GF-D8 (cell line): ENCODE measurements around the gene SMIM10.
"Not testable (repeated sequence)": the region's sequence is repeated elsewhere in the genome, so short reads cannot be mapped to it uniquely, and the experiment has no call there.

ENCODE experiments used
- DNase-seq: peaks from one replicate; lab custom pipeline; 2025; lab: John Stamatoyannopoulos, UW

SMIM10 gene

DNA sequence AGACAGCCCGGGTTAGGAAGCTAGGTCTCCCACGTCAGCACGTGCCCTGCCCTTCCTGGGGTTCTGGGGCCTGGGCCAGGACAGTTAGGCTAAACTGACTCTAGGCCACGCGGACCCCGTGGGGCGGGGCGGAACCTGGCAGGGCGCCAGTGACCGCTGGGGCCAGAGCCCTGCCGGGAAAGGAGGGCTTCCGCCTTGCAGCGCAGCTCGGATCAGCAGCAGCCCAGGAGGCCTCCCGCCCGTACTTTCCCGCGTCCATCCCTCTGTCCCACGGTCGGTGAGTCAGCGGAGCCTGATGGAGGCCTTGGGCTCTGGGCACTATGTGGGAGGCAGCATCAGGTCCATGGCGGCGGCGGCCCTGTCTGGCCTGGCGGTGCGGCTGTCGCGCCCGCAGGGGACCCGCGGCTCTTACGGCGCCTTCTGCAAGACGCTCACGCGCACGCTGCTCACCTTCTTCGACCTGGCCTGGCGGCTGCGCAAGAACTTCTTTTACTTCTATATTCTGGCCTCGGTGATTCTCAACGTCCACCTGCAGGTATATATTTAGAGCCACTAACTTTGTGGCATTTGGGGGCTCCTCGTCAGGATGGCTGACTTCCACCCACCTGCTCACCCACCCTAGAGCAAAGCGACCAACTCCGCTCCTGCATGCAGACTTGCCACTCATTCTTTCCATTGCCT lies at the start of gene SMIM10:
Gene SMIM10 (plus strand): TSS at position 191 of the 681 bp plus-strand sequence. CDS start 105 bp downstream, at position 296.
- peak; percentile 22 for DNase-seq

DNA sequence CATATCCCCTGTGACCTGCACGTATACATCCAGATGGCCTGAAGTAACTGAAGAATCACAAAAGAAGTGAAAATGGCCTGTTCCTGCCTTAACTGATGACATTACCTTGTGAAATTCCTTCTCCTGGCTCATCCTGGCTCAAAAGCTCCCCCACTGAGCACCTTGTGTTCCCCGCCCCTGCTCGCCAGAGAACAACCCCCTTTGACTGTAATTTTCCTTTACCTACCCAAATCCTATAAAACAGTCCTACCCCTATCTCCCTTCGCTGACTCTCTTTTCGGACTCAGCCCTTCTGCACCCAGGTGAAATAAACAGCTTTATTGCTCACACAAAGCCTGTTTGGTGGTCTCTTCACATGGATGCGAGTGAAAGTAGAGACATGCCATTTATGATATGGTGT lies 44.4 kb upstream of the SMIM10 start:
- DNase-seq, result not testable (repeated sequence)

DNA sequence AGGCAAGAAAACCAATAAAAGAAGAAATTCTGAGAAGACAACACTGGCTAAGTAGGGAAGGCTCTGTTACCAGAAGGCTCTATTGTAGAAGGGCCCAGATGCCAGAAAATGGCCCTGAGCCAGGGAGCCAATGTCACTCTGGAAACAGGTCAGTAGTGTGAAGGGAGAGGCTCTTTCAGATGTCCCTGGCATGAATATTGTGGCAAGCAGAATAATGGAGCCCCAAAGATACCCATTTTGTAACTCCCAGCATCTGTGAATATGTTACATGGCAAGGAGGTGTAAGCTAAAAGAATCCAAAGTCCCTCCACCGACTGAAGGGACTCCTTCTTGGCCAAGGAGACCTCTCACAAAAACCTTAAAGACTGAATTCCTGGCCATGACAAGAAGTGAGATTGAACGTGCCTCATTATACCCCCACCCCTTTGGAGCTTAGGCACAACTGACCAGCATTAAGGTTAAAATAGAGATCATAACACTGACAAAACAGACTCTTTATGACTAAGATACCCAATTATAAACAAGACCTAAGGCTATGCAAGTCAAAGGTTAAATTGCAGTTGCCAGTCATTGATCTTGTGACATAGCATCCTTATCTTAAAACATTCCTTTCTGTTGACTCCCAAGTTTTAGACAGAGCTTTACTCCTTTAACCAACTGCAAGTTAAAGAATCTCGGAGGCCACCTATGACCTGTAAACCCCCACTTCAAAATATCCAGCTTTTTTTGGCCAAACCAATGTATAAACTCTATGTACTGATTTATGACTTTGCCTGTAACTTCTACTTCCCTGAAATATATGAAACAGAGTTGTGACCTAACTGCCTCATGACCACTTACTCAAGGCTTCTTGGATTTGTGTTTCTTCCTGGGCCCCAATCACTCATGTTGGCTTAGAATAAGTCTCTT lies 42.2 kb upstream of the SMIM10 start:
- DNase-seq, result no peak

DNA sequence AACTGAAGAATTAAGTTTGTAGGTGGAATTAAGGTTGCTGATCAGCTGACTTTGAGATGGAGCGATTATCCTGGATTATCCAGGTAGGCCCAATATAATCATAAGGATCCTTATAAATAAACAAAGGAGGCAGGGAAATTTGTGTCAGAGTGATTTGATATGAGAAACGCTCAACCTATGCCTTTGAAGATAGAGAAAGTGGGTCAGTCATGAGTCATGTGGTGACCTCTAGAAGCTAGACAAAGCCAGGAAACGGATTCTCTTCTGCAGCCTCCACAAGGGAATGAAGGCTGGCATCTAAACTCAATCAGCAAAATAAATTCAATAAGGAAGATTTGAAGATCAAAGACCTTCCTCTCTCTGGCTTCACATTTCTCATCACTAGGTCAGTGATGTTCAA lies 41.5 kb upstream of the SMIM10 start:
- no peak for DNase-seq

- DNase-seq, result no peak
Measured at GRCh38 chrX:134957836-134958235, 33.0 kb upstream of the SMIM10 start.

- not testable (repeated sequence) for DNase-seq
Measured at GRCh38 chrX:134960366-134960765, 30.4 kb upstream of the SMIM10 start.

GRCh38 chrX:134963041-134963440 lies 27.8 kb upstream of the SMIM10 start:
- no peak for DNase-seq

GRCh38 chrX:134969726-134970125 lies 21.1 kb upstream of the SMIM10 start:
- no peak for DNase-seq

- DNase-seq, result no peak
Measured at GRCh38 chrX:134971926-134972325, 18.9 kb upstream of the SMIM10 start.

DNA sequence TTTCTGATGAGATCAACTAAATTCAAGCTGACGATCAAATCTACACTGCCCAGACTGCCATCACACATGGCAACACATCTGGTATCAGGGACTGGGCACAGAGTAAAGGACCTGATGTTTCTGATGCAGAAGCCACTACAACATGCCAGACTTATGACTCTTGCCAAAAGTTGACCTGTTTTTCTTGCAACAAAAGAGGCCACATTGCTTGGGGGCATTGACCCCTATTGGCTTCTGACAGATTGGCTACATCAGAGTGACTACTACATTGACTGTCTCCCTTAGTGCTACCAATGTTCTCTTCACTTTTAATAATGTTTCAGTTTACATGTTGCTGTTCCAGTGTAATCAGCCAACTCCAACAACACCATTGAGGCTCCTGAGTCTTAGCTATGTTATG lies 15.3 kb upstream of the SMIM10 start:
- DNase-seq, result no peak

GRCh38 chrX:134981910-134982309 lies 8.9 kb upstream of the SMIM10 start:
- DNase-seq, result no peak

- no peak for DNase-seq
Measured at GRCh38 chrX:134982748-134983147, 8.0 kb upstream of the SMIM10 start.

- no peak for DNase-seq
Measured at GRCh38 chrX:134985479-134985878, 5.3 kb upstream of the SMIM10 start.

GRCh38 chrX:134990475-134990800 lies 353 bp upstream of the SMIM10 start:
- DNase-seq, result no peak

DNA sequence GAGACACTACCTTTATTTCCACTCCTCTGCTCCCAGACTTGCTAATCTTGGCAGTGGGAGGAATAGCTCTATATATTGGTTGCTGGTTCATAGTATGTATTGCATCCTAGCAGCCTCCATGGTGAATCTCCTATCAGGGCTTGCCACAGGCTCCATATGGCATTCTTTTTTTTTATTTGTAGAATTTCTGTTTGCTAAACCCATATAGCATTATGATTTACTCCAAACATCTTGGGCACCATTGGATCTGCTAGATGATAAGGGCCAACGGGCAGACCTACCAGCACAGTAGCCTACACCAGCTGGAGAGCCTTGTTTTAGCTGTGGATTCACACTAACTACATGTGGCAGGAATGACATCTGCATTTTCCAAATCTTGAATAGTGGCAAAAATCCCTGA lies 6.9 kb downstream of the SMIM10 start:
- DNase-seq, result no peak

- no peak for DNase-seq
Measured at GRCh38 chrX:134998246-134998645, 7.5 kb downstream of the SMIM10 start.

- peak; percentile 0 for DNase-seq
Measured at GRCh38 chrX:134999469-134999868, 8.7 kb downstream of the SMIM10 start.

DNA sequence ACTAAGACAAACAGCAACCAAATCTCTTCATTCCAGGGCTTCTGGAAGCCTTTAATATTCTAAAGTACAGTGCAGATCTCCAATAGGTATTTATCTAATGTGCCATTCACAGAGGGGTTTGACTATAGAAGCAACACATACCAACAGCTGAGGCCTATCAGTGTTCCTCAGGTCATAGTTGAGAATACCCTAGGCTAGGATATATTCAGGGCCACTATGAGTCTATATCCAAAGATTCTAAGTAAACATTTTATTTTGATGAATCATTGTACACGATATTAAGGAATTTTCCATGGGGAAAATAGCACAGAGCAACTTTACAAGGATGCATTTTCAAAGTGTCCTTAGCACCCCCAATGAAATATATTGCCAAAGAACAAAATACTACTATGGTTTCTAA lies 9.7 kb downstream of the SMIM10 start:
- no peak for DNase-seq

DNA sequence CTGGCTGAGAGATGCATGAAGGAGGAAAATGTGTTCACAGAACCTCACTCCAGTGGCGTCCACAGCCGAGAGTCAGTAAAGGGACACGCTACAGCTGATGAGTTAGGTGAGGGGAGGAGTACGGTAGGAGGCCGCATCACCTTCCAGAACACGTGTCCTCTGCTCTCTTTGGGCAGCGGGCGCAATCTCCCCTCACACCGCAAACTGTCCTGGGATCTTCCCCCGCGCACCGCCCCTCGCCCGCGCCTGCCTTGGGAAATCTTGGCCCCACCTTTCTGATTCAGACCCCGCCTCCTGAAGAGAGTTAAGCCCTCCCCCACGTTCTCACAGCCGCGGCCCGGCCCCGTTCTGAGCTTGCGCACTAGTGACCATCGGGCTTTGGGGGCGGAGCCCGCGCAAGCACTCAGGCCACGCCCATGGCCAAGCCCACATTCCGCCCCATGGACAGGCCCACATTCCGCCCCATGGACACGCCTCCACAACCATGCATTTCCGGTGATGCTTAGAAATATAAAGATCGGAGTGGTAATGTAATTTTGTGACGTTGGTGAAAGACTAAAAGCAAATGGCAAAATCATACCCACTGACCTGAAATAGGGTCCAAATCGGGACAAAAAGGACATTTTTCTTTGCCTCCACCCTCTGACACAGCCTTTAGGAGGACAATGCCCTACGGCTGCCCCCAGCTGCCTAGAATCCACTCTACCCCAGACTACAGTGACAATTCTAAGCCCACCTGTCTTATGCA lies 13.3 kb downstream of the SMIM10 start:
- DNase-seq, result peak; percentile 0

- no peak for DNase-seq
Measured at GRCh38 chrX:135006187-135006586, 15.4 kb downstream of the SMIM10 start.

GRCh38 chrX:135009057-135009610 lies 18.3 kb downstream of the SMIM10 start:
- no peak for DNase-seq

- no peak for DNase-seq
Measured at GRCh38 chrX:135009838-135010237, 19.0 kb downstream of the SMIM10 start.
